NOMO-1 (cell line): Measurements from ENCODE around the gene RAPGEF2.
A peak's percentile ranks its signal among the peaks of the same experiment; 100 is the strongest.
"Not testable (repeated sequence)": the region's sequence is repeated elsewhere in the genome, so short reads cannot be mapped to it uniquely, and the experiment has no call there.

ENCODE experiments used
- DNase-seq, 2 experiments: peaks; one replicate each; lab custom pipeline; 2025; ENCODE audit not compliant: unreplicated experiment in 2 of 2; lab: John Stamatoyannopoulos, UW

Gene RAPGEF2

GRCh38 chr4:159102622-159103383 lies at the start of gene RAPGEF2:
TSS of gene RAPGEF2 (plus strand) at chr4:159103079. CDS start at chr4:159104163, 1,084 bp downstream.
- peak; percentile 83 to 88 for DNase-seq

GRCh38 chr4:159055833-159056232 lies 47.0 kb upstream of the RAPGEF2 start:
- DNase-seq = no peak

- DNase-seq = no peak
These were observed 42.7 kb upstream of the RAPGEF2 start for GRCh38 chr4:159060161-159060560.

- DNase-seq = no peak
These were observed 40.5 kb upstream of the RAPGEF2 start for GRCh38 chr4:159062381-159062780.

- DNase-seq = no peak
These were observed 37.2 kb upstream of the RAPGEF2 start for GRCh38 chr4:159065513-159066240.

GRCh38 chr4:159068139-159068538 lies 34.7 kb upstream of the RAPGEF2 start:
- not testable (repeated sequence) for DNase-seq

- no peak for DNase-seq
These were observed 33.0 kb upstream of the RAPGEF2 start for GRCh38 chr4:159069922-159070321.

GRCh38 chr4:159070742-159071141 lies 32.1 kb upstream of the RAPGEF2 start:
- DNase-seq = no peak

- DNase-seq = no peak
These were observed 31.5 kb upstream of the RAPGEF2 start for GRCh38 chr4:159071178-159071968.

- no peak for DNase-seq
These were observed 30.7 kb upstream of the RAPGEF2 start for GRCh38 chr4:159071969-159072765.

- DNase-seq = no peak
These were observed 27.3 kb upstream of the RAPGEF2 start for GRCh38 chr4:159075531-159075932.

- DNase-seq = not testable (repeated sequence)
These were observed 25.9 kb upstream of the RAPGEF2 start for GRCh38 chr4:159077018-159077417.

GRCh38 chr4:159077702-159078495 lies 25.0 kb upstream of the RAPGEF2 start:
- DNase-seq = peak in 1 of 2 experiments; percentile 17

- DNase-seq = no peak
These were observed 23.8 kb upstream of the RAPGEF2 start for GRCh38 chr4:159079074-159079473.

- no peak for DNase-seq
These were observed 16.3 kb upstream of the RAPGEF2 start for GRCh38 chr4:159086606-159087005.

GRCh38 chr4:159090255-159090654 lies 12.6 kb upstream of the RAPGEF2 start:
- no peak for DNase-seq

GRCh38 chr4:159094156-159094555 lies 8.7 kb upstream of the RAPGEF2 start:
- DNase-seq = not testable (repeated sequence)

GRCh38 chr4:159096434-159096833 lies 6.4 kb upstream of the RAPGEF2 start:
- no peak for DNase-seq

GRCh38 chr4:159097144-159097543 lies 5.7 kb upstream of the RAPGEF2 start:
- no peak for DNase-seq

- DNase-seq = no peak
These were observed 5.1 kb upstream of the RAPGEF2 start for GRCh38 chr4:159097785-159098184.
